Measurements from ENCODE around the gene CDKL2. TPM values are rescaled to one million over a fixed set of nuclear protein-coding genes. Genes with fewer than 3 reads are reported as not detected.

CDKL2 gene
- total RNA-seq, 1 donor from 2014 or later = 0.74 TPM

DNA sequence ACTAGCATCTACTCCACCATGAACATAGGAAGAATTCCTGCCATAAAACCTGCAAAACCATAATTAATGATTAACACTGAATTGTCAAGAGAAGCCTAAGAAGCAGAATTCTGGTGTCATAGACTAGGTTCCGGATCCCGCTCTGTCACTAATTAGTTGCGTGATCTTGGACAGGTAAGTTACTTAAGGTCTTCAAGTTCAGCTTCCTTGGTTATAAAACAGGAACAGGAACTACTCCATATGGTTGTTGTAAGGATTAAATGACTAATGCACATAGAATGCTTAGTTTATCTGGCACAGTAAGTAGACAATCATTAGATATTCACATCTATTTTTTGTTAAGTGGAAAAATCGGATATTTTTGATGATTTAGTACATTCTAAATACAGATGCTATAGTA lies 28.5 kb upstream of the CDKL2 start:
- TF ChIP-seq POLR2AphosphoS5 (IDR thresholded peaks at IDR 0.05; ENCODE audit: insufficient read depth in 1 of 2, low read depth in 1 of 2) (no peak), POLR2A (IDR thresholded peaks at IDR 0.05) (no peak)
- TF ChIP-seq, protein P1, sequence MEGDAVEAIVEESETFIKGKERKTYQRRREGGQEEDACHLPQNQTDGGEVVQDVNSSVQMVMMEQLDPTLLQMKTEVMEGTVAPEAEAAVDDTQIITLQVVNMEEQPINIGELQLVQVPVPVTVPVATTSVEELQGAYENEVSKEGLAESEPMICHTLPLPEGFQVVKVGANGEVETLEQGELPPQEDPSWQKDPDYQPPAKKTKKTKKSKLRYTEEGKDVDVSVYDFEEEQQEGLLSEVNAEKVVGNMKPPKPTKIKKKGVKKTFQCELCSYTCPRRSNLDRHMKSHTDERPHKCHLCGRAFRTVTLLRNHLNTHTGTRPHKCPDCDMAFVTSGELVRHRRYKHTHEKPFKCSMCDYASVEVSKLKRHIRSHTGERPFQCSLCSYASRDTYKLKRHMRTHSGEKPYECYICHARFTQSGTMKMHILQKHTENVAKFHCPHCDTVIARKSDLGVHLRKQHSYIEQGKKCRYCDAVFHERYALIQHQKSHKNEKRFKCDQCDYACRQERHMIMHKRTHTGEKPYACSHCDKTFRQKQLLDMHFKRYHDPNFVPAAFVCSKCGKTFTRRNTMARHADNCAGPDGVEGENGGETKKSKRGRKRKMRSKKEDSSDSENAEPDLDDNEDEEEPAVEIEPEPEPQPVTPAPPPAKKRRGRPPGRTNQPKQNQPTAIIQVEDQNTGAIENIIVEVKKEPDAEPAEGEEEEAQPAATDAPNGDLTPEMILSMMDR (IDR thresholded peaks at IDR 0.05) = no peak
- Histone ChIP-seq H3K4me3 (no peak overlapping the region), H3K27me3 (no peaks in the 10 kb centered on the region), H3K27ac (no peak overlapping the region), H3K36me3 (peaks cover 0 to 52% of the 10 kb centered on the region in 2 donors), H3K4me1 (no peaks in the 10 kb centered on the region), H3K9me3 (no peaks in the 10 kb centered on the region)
- intact Hi-C loops (cut with DNase I) = no loop called here
- DNase-seq (ENCODE audit: extremely low spot score in 2 of 2) = no peak

GRCh38 chr4:75655562-75655961 lies 25.2 kb upstream of the CDKL2 start:
- no peak for DNase-seq (ENCODE audit: extremely low spot score in 2 of 2)
- Histone ChIP-seq H3K9me3 (no peaks in the 10 kb centered on the region), H3K27me3 (no peaks in the 10 kb centered on the region), H3K4me1 (no peaks in the 10 kb centered on the region), H3K27ac (no peak overlapping the region), H3K36me3 (peaks cover 3 to 43% of the 10 kb centered on the region in 2 donors), H3K4me3 (no peak overlapping the region)
- intact Hi-C loops (cut with DNase I) = no loop called here
- no peak for TF ChIP-seq POLR2AphosphoS5 (IDR thresholded peaks at IDR 0.05; ENCODE audit: insufficient read depth in 1 of 2, low read depth in 1 of 2)

DNA sequence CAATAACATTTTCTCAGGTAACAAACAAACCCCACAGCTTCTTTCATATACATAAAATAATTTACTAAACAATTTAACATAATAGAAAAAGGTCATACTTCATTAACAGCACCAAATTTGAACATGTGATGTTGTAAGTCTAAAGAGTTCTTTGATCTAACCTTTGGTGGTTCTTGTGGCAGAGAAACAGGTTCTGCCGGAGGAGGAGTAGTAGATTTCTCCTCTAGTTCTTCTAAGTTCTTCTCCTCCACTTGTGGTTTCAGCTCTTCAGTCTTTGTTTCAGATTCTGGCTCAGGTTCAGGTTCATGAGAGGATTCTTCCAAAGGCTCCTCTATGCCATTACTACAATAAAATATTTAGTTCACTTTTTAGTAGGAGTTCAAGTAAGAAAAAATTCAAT lies 24.6 kb upstream of the CDKL2 start:
- H3K27ac ChIP-seq = no peak overlapping the region
- peaks cover 3 to 45% of the 10 kb centered on the region in 2 donors for H3K36me3 ChIP-seq
- H3K4me1 ChIP-seq = no peaks in the 10 kb centered on the region
- H3K9me3 ChIP-seq = no peaks in the 10 kb centered on the region
- no peak overlapping the region for H3K4me3 ChIP-seq
- no peaks in the 10 kb centered on the region for H3K27me3 ChIP-seq
- intact Hi-C loops (cut with DNase I) = no loop called here
- TF ChIP-seq POLR2A (IDR thresholded peaks at IDR 0.05) (no peak), POLR2AphosphoS5 (IDR thresholded peaks at IDR 0.05; ENCODE audit: insufficient read depth in 1 of 2, low read depth in 1 of 2) (no peak)
- TF ChIP-seq, protein P1 (IDR thresholded peaks at IDR 0.05) = no peak
- no peak for DNase-seq (ENCODE audit: extremely low spot score in 2 of 2)

- DNase-seq (ENCODE audit: extremely low spot score in 2 of 2) = no peak
- Histone ChIP-seq H3K9me3 (no peaks in the 10 kb centered on the region), H3K4me1 (no peaks in the 10 kb centered on the region), H3K4me3 (no peak overlapping the region), H3K27ac (no peak overlapping the region), H3K36me3 (peaks cover 3 to 47% of the 10 kb centered on the region in 2 donors), H3K27me3 (no peaks in the 10 kb centered on the region)
- no peak for TF ChIP-seq POLR2A (IDR thresholded peaks at IDR 0.05)
- TF ChIP-seq POLR2AphosphoS5 (IDR thresholded peaks at IDR 0.05; ENCODE audit: insufficient read depth in 1 of 2, low read depth in 1 of 2) = no peak
- TF ChIP-seq, protein P1 (IDR thresholded peaks at IDR 0.05) = no peak
- intact Hi-C loops (cut with DNase I) = no loop called here
These were observed 23.6 kb upstream of the CDKL2 start for GRCh38 chr4:75653845-75654503.

GRCh38 chr4:75644095-75644494 lies 13.8 kb upstream of the CDKL2 start:
- peaks cover 3 to 55% of the 10 kb centered on the region in 2 donors for H3K36me3 ChIP-seq
- intact Hi-C loops (cut with DNase I) = loop anchor here (10.0 kb wide), 1 partner anchor 959 kb away; no protein-coding TSS in a partner anchor

More at GRCh38 chr4:75644095-75644494, 13.8 kb upstream of the CDKL2 start:
- H3K9me3 ChIP-seq = no peaks in the 10 kb centered on the region
- no peak overlapping the region for H3K4me3 ChIP-seq
- DNase-seq (ENCODE audit: extremely low spot score in 2 of 2) = no peak
- H3K27ac ChIP-seq = no peak overlapping the region
- TF ChIP-seq POLR2A (IDR thresholded peaks at IDR 0.05) (no peak), POLR2AphosphoS5 (IDR thresholded peaks at IDR 0.05; ENCODE audit: insufficient read depth in 1 of 2, low read depth in 1 of 2) (no peak)
- TF ChIP-seq, protein P1 (IDR thresholded peaks at IDR 0.05) = no peak
- H3K4me1 ChIP-seq = no peaks in the 10 kb centered on the region
- no peaks in the 10 kb centered on the region for H3K27me3 ChIP-seq

Measured in vagina (tissue), 2 donors.